HG02970 (cell line): ENCODE data around the gene ARHGDIB.
A peak's percentile ranks its signal among the peaks of the same experiment; 100 is the strongest.

ENCODE experiments used
- ATAC-seq: cut with Tn5 transposase; IDR thresholded peaks from one replicate; pipeline ENCODE4 v1.9.1; 2021; ENCODE audit warnings: mild to moderate bottlenecking, moderate library complexity, moderate number of reproducible peaks; ENCODE audit not compliant: unreplicated experiment, low FRiP score

Gene ARHGDIB

GRCh38 chr12:14961466-14962152, at the start of gene ARHGDIB:
ARHGDIB (minus strand) TSS chr12:14961601; CDS start chr12:14950712, 10,889 bp downstream.
- ATAC-seq = peak; percentile 65

GRCh38 chr12:15011162-15011561, 49.8 kb upstream of the ARHGDIB start:
- ATAC-seq = no peak

- no peak for ATAC-seq
These were observed 46.1 kb upstream of the ARHGDIB start for GRCh38 chr12:15007551-15007950.

GRCh38 chr12:15005064-15005463, 43.7 kb upstream of the ARHGDIB start:
- no peak for ATAC-seq

- no peak for ATAC-seq
These were observed 43.0 kb upstream of the ARHGDIB start for GRCh38 chr12:15004421-15004820.

- ATAC-seq = no peak
These were observed 40.5 kb upstream of the ARHGDIB start for GRCh38 chr12:15001733-15002382.

GRCh38 chr12:15000575-15000974, 39.2 kb upstream of the ARHGDIB start:
- ATAC-seq = no peak

GRCh38 chr12:14999695-15000365, 38.4 kb upstream of the ARHGDIB start:
- ATAC-seq = no peak

GRCh38 chr12:14999021-14999694, 37.8 kb upstream of the ARHGDIB start:
- ATAC-seq = no peak

- no peak for ATAC-seq
These were observed 36.6 kb upstream of the ARHGDIB start for GRCh38 chr12:14997998-14998397.

GRCh38 chr12:14995583-14996425, 34.4 kb upstream of the ARHGDIB start:
- no peak for ATAC-seq

GRCh38 chr12:14994610-14995009, 33.2 kb upstream of the ARHGDIB start:
- no peak for ATAC-seq

GRCh38 chr12:14993537-14994266, 32.3 kb upstream of the ARHGDIB start:
- ATAC-seq = no peak

GRCh38 chr12:14993117-14993516, 31.7 kb upstream of the ARHGDIB start:
- no peak for ATAC-seq

GRCh38 chr12:14992673-14993072, 31.3 kb upstream of the ARHGDIB start:
- ATAC-seq = no peak

GRCh38 chr12:14991069-14991468, 29.7 kb upstream of the ARHGDIB start:
- no peak for ATAC-seq

- no peak for ATAC-seq
These were observed 28.4 kb upstream of the ARHGDIB start for GRCh38 chr12:14989790-14990189.

- ATAC-seq = no peak
These were observed 26.6 kb upstream of the ARHGDIB start for GRCh38 chr12:14988035-14988434.

GRCh38 chr12:14986449-14986848, 25.0 kb upstream of the ARHGDIB start:
- no peak for ATAC-seq
